A549 (cell line): ENCODE results near the gene KIAA0753. TPM values are rescaled to one million over a fixed set of nuclear protein-coding genes. Genes with fewer than 3 reads are reported as not detected.
"Not testable (repeated sequence)": the region's sequence is repeated elsewhere in the genome, so short reads cannot be mapped to it uniquely, and the experiment has no call there.

Experiments used
- ATAC-seq, 2 experiments: fragments of 200-7000 bp in 1 of 2; fragments of >200 bp in 1 of 2; cut with Nextera tagmentation in 1 of 2; cut with Tn5 transposase in 1 of 2; 3 replicates each; pipeline versions ENCODE4 v1.8.0 to v1.9.1; 2018 to 2020; ENCODE audit warnings: mild to moderate bottlenecking in 1 of 2, moderate library complexity in 1 of 2
- CTCF ChIA-PET: fragments of 300-600 bp; sonication (Branson Sonifier 250); formaldehyde crosslinking; extraction: SDS; loops from one replicate; lab custom pipeline; 2021; ENCODE audit warnings: antibody characterized with exemption, inconsistent platforms; lab: Yijun Ruan, JAX
- POLR2A ChIA-PET: fragments of 350-600 bp; formaldehyde crosslinking; extraction: SDS; loops from one replicate; lab custom pipeline; 2021; ENCODE audit warnings: antibody characterized with exemption, inconsistent platforms; lab: Yijun Ruan, JAX
- DNase-seq, 2 experiments: peaks; one replicate each; pipeline versions ENCODE4 v3.0.0 to v3.0.0-alpha.2; 2011 to 2016; ENCODE audit warnings: low read depth in 1 of 2, low spot score in 1 of 2
- FAIRE-seq: peaks from 2 replicates; lab custom pipeline; 2011; peaks lifted over from hg19 to GRCh38; lab: Jason Lieb, UNC
- H3K27ac ChIP-seq, 2 experiments: fragments of >200 bp; sonication (Bioruptor Twin); formaldehyde crosslinking; 3 replicates each; pipeline ENCODE4 v1.5.1; 2016 to 2017
- H3K4me1 ChIP-seq: fragments of >200 bp; sonication (Bioruptor Twin); formaldehyde crosslinking; 3 replicates; pipeline ENCODE4 v1.6.1; 2016
- H3K4me2 ChIP-seq: fragments of >200 bp; sonication (Bioruptor Twin); formaldehyde crosslinking; 3 replicates; pipeline ENCODE4 v1.6.1; 2016
- H3K4me3 ChIP-seq: fragments of >200 bp; sonication (Bioruptor Twin); formaldehyde crosslinking; 3 replicates; pipeline ENCODE4 v1.5.1; 2016
- H3K9me3 ChIP-seq: fragments of >200 bp; sonication (Bioruptor Twin); formaldehyde crosslinking; 3 replicates; pipeline ENCODE4 v1.6.1; 2016
- BHLHE40 ChIP-seq: IDR thresholded peaks from 2 replicates; pipeline ENCODE4 v1.6.1; 2012; ENCODE audit warnings: low read depth, low read length, inconsistent platforms
- CEBPB ChIP-seq, 2 experiments: fragments of >200 bp in 1 of 2; sonication (Bioruptor Twin) in 1 of 2; formaldehyde crosslinking in 1 of 2; IDR thresholded peaks; 2 replicates each; pipeline ENCODE4 v1.6.1; 2012 to 2016
- CHD2 ChIP-seq: fragments of 150-350 bp; IDR thresholded peaks from 2 replicates; pipeline ENCODE4 v1.6.1; 2014; ENCODE audit warnings: low read length; ENCODE audit not compliant: partially characterized antibody
- EP300 ChIP-seq, 2 experiments: fragments of >200 bp; sonication (Bioruptor Twin); formaldehyde crosslinking; IDR thresholded peaks; 2 replicates in 1 of 2; 3 replicates in 1 of 2; pipeline ENCODE4 v1.6.1; 2016 to 2017
- FOSL2 ChIP-seq, 2 experiments: fragments of 450-650 bp in 1 of 2; fragments of >200 bp in 1 of 2; sonication (Bioruptor Twin) in 1 of 2; formaldehyde crosslinking; IDR thresholded peaks; 2 replicates each; pipeline versions ENCODE4 v1.5.0 to v1.6.1; 2016 to 2020; ENCODE audit warnings: mild to moderate bottlenecking in 1 of 2, moderate library complexity in 1 of 2
- FOXS1 ChIP-seq: fragments of 250-450 bp; sonication (Bioruptor Pico); IDR thresholded peaks from 2 replicates; pipeline ENCODE4 v1.5.0; 2020; ENCODE audit warnings: mild to moderate bottlenecking, moderate library complexity
- HEYL ChIP-seq: fragments of 250-450 bp; sonication (Bioruptor Pico); IDR thresholded peaks from 2 replicates; pipeline ENCODE4 v1.8.0; 2021; ENCODE audit warnings: mild to moderate bottlenecking, moderate library complexity
- JUN ChIP-seq, 2 experiments: fragments of >200 bp; sonication (Bioruptor Twin); formaldehyde crosslinking; IDR thresholded peaks; 2 replicates in 1 of 2; 3 replicates in 1 of 2; pipeline ENCODE4 v1.6.1; 2016 to 2017
- MAFK ChIP-seq: fragments of 450-650 bp; IDR thresholded peaks from 2 replicates; pipeline ENCODE4 v1.6.1; 2014; ENCODE audit not compliant: partially characterized antibody
- MYC ChIP-seq: IDR thresholded peaks from 2 replicates; pipeline ENCODE4 v1.6.1; 2012; ENCODE audit warnings: mild to moderate bottlenecking, inconsistent platforms, low read length, improper control_type of control experiment, borderline replicate concordance
- NPAS2 ChIP-seq: fragments of 250-450 bp; sonication (Bioruptor Pico); IDR thresholded peaks from 2 replicates; pipeline ENCODE4 v1.8.0; 2022; ENCODE audit warnings: mild to moderate bottlenecking, moderate library complexity, borderline replicate concordance
- RAD21 ChIP-seq, 2 experiments: fragments of >200 bp in 1 of 2; sonication (Bioruptor Twin) in 1 of 2; formaldehyde crosslinking in 1 of 2; IDR thresholded peaks in 1 of 2; conservative IDR thresholded peaks in 1 of 2; 2 replicates in 1 of 2; 3 replicates in 1 of 2; pipeline ENCODE4 v1.6.1; 2012 to 2018; ENCODE audit warnings: inconsistent platforms in 1 of 2
- RCOR1 ChIP-seq: fragments of 150-350 bp; IDR thresholded peaks from 2 replicates; pipeline ENCODE4 v1.6.1; 2014; ENCODE audit warnings: antibody characterized with exemption, low read length, low read depth
- RFX5 ChIP-seq: fragments of 450-650 bp; IDR thresholded peaks from 2 replicates; pipeline ENCODE4 v1.7.1; 2014; ENCODE audit warnings: antibody characterized with exemption, mild to moderate bottlenecking, moderate library complexity
- WGBS: methylation state at CpG from one replicate; pipeline ENCODE4 v1.1.6; 2017; ENCODE audit errors: missing lambda C conversion rate; 5-methylcytosine and 5-hydroxymethylcytosine counted together
- polyA plus RNA-seq, 4 experiments: library from polyadenylated mRNA; depleted of rRNA in 3 of 4; stranded (reverse); fragments of >200 nt; fragmentation: RNase III in 1 of 4; extraction: RNeasy Plus Mini Kit Qiagen cat#74134 plus additional on column Dnase treatment in 1 of 4; gene quantifications; 2 replicates in 3 of 4; 3 replicates in 1 of 4; pipeline ENCODE4 v1.2.3, GENCODE V29; 2011 to 2017
- TF ChIP-seq, protein P1 (sequence below): fragments of 150-350 bp; IDR thresholded peaks from 2 replicates; pipeline ENCODE4 v1.6.1; 2014; ENCODE audit warnings: low read depth, mild to moderate bottlenecking, low read length
- TF ChIP-seq, protein P2 (sequence below): IDR thresholded peaks from 2 replicates; pipeline ENCODE4 v1.6.1; 2012; ENCODE audit warnings: low read depth, borderline replicate concordance
- TF ChIP-seq, protein P3 (sequence below): IDR thresholded peaks from 2 replicates; pipeline ENCODE4 v1.6.1; 2012

The KIAA0753 gene
- polyA plus RNA-seq, 2 of the 4 experiments (the other 2 are of a cell fraction), result 13.6 to 15.2 TPM

DNA sequence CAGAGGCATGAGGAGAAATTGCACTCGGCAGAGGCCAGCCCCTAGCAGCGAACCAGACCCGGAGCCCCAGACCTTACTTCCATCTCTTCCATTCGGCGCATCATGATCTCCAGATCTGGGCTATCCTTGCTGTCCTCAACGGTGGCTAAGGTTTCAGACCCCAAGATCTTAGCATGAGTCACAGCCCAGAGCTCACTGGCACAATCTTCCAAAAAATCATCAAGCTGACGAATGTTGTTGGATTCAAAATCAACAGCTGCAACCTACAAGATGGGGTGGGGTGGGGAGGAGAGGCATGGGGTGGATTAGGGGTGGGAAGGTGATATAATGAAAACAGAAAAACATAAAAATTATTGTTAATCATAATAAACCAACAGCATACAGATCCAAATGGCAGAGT lies 44.4 kb downstream of the KIAA0753 start:
- Histone ChIP-seq H3K9me3 (no peaks in the 10 kb centered on the region), H3K4me2 (no peak overlapping the region), H3K4me1 (peaks cover 50% of the 10 kb centered on the region), H3K4me3 (no peak overlapping the region), H3K27ac (no peak overlapping the region)
- no peak for DNase-seq
- TF ChIP-seq CHD2 (no peak), MYC (no peak), NPAS2 (CRISPR knock-in tag) (no peak), FOXS1 (CRISPR knock-in tag) (no peak), MAFK (no peak), RFX5 (no peak), HEYL (CRISPR knock-in tag) (no peak), RAD21 (conservative IDR thresholded peaks at IDR 0.05 in 1 of 2, IDR thresholded peaks at IDR 0.05 in 1 of 2) (no peak), RCOR1 (no peak)
- TF ChIP-seq, protein P1, sequence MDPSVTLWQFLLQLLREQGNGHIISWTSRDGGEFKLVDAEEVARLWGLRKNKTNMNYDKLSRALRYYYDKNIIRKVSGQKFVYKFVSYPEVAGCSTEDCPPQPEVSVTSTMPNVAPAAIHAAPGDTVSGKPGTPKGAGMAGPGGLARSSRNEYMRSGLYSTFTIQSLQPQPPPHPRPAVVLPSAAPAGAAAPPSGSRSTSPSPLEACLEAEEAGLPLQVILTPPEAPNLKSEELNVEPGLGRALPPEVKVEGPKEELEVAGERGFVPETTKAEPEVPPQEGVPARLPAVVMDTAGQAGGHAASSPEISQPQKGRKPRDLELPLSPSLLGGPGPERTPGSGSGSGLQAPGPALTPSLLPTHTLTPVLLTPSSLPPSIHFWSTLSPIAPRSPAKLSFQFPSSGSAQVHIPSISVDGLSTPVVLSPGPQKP, result no peak
- TF ChIP-seq, protein P2, sequence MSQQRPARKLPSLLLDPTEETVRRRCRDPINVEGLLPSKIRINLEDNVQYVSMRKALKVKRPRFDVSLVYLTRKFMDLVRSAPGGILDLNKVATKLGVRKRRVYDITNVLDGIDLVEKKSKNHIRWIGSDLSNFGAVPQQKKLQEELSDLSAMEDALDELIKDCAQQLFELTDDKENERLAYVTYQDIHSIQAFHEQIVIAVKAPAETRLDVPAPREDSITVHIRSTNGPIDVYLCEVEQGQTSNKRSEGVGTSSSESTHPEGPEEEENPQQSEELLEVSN, result no peak
- WGBS, result 94% methylated on average over 7 of the region's 7 CpGs
- ATAC-seq, result no peak
- ChIA-PET CTCF (interaction anchor here (2.8 kb wide), 1 partner anchor 124 kb away, joined by 18 read pairs; no protein-coding TSS in a partner anchor), POLR2A (no interaction called here)
- no peak for FAIRE-seq

DNA sequence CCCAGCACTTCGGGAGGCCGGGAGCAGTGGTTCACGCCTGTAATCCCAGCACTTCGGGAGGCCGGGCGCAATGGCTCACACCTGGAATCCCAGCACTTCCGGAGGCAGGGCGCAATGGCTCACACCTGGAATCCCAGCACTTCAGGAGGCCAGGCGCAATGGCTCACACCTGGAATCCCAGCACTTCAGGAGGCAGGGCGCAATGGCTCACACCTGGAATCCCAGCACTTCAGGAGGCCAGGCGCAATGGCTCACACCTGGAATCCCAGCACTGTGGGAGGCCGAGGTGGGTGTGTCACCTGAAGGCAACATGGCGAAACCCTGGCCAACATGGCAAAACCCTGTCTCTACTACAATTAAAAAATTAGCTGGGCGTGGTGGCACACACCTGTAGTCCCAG lies 47.1 kb downstream of the KIAA0753 start:
- 95% methylated on average over 14 of the region's 14 CpGs for WGBS
- H3K4me3 ChIP-seq, H3K9me3 ChIP-seq, ATAC-seq, H3K4me2 ChIP-seq, FAIRE-seq, DNase-seq, POLR2A ChIA-PET: not testable (repeated sequence)
- Histone ChIP-seq H3K27ac (peak overlapping the region; percentile 90 to 98), H3K4me1 (peaks cover 42% of the 10 kb centered on the region)
- CTCF ChIA-PET, result interaction anchor here (1.0 to 1.3 kb wide), 3 partner anchors 19 to 122 kb away, joined by 3 to 4 read pairs (median 4); no protein-coding TSS in a partner anchor

DNA sequence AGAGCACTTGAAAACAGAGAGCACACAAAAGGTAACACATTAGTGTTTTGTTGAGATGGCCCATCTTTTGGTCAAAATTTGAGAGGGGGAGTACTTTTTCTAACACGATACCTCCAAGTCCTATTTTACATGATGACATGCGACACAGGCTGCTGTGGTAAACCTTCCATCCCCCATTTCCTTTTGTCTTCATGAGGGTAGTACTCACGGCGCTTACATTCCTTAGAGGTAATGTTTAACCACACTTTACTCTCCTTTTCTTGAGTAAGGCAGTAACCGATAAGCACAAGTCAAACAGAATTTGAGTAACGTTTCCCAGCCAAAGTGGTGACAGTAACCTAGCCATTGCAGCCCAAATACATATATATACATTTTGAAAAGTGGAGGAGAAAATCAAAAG lies 48.3 kb downstream of the KIAA0753 start:
- DNase-seq (peak; percentile 75 to 89), ATAC-seq (peak; percentile 92 to 94), FAIRE-seq (peak; percentile 100)
- Histone ChIP-seq H3K4me3 (peak overlapping the region; percentile 29; the same call in 2 of the 3 replicates), H3K27ac (peak overlapping the region; percentile 90 to 98), H3K4me2 (peak overlapping the region; percentile 86), H3K9me3 (no peaks in the 10 kb centered on the region), H3K4me1 (peaks cover 30% of the 10 kb centered on the region)
- WGBS, result 1% methylated on average over 6 of the region's 6 CpGs
- TF ChIP-seq, protein P3, sequence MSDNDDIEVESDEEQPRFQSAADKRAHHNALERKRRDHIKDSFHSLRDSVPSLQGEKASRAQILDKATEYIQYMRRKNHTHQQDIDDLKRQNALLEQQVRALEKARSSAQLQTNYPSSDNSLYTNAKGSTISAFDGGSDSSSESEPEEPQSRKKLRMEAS, result peak; percentile 49; the same call in 1 of the 2 replicates
- TF ChIP-seq EP300 (IDR thresholded peaks at IDR 0.05), result no peak; a peak in 1 of 5 replicates
- no peak for TF ChIP-seq BHLHE40
- no peak for TF ChIP-seq FOSL2 (IDR thresholded peaks at IDR 0.05)
- TF ChIP-seq FOSL2 (CRISPR knock-in tag; IDR thresholded peaks at IDR 0.05), result 0 out of 2 replicates have a peak, but pooled peaks have one; percentile 5
- TF ChIP-seq RCOR1, result no peak
- TF ChIP-seq JUN (IDR thresholded peaks at IDR 0.05), result peak in 1 of 2 experiments; percentile 3; a peak in 3 of 5 replicates
- TF ChIP-seq CEBPB (IDR thresholded peaks at IDR 0.05), result peak; percentile 26 to 66; a peak in 1 of 4 replicates
- POLR2A ChIA-PET, result interaction anchor here (1.5 kb wide), 1 partner anchor 14 kb away, joined by 3 read pairs; no protein-coding TSS in a partner anchor
- CTCF ChIA-PET, result no interaction called here
